ENCODE results near the gene LIG3. TPM values are rescaled to one million over a fixed set of nuclear protein-coding genes. Genes with fewer than 3 reads are reported as not detected.

LIG3 gene
- polyA plus RNA-seq, 1 of the 3 experiments (the other 2 are of a cell fraction) = 25.7 TPM

GRCh38 chr17:35052241-35052610 lies 71.9 kb downstream of the LIG3 start:
- Histone ChIP-seq H3K9me2 (no peaks in the 10 kb centered on the region), H3K36me3 (replicated peaks in 1 of 2; ENCODE audit: control insufficient read depth in 1 of 2, insufficient read depth in 2 of 2, low read length in 1 of 2) (no peaks in the 10 kb centered on the region), H3K9me3 (no peaks in the 10 kb centered on the region), H3K4me2 (peak overlapping the region; percentile 29; the same call in 1 of the 2 replicates), H3K4me1 (ENCODE audit: control insufficient read depth in 1 of 2, insufficient read depth in 2 of 2, low read depth in 1 of 2, low read length in 1 of 2) (peaks cover 0 to 5% of the 10 kb centered on the region in 2 experiments; a peak in 2 of 4 replicates), H3K9ac (no peak overlapping the region), H3F3A (replicated peaks; ENCODE audit: insufficient read depth) (peaks cover 9% of the 10 kb centered on the region), H3K27me3 (ENCODE audit: insufficient read depth) (no peaks in the 10 kb centered on the region), H3K27ac (ENCODE audit: low read depth in 2 of 2, low read length in 1 of 2) (peak overlapping the region in 1 of 2 experiments; percentile 28; a peak in 2 of 4 replicates), H4K20me1 (ENCODE audit: insufficient read depth) (0 out of 2 replicates have a peak, but pooled peaks cover 2% of the 10 kb centered on the region), H3K79me2 (ENCODE audit: insufficient read depth) (peaks cover 17% of the 10 kb centered on the region), H3K4me3 (ENCODE audit: low read depth in 2 of 2, low read length in 1 of 2) (no peak overlapping the region), H2AFZ (ENCODE audit: low read depth) (no peak overlapping the region)
- POLR2A ChIA-PET = no interaction called here
- no peak for TF ChIP-seq CHD2 (IDR thresholded peaks at IDR 0.05; ENCODE audit: low read length, partially characterized antibody)
- no peak for TF ChIP-seq ZBTB33 (IDR thresholded peaks at IDR 0.05; ENCODE audit: borderline replicate concordance, low read depth)
- TF ChIP-seq NRF1 (IDR thresholded peaks at IDR 0.05; ENCODE audit: low read depth, low read length) = no peak
- peak; percentile 2; the same call in 1 of the 2 replicates for TF ChIP-seq TCF12 (IDR thresholded peaks at IDR 0.05)
- no peak for TF ChIP-seq MAX (IDR thresholded peaks at IDR 0.05; ENCODE audit: low read depth)
- DNase-seq = no peak
- CTCF ChIA-PET = no interaction called here

GRCh38 chr17:35052780-35053179 lies 72.5 kb downstream of the LIG3 start:
- Histone ChIP-seq H3K4me1 (ENCODE audit: control insufficient read depth in 1 of 2, insufficient read depth in 2 of 2, low read depth in 1 of 2, low read length in 1 of 2) (peaks cover 0 to 3% of the 10 kb centered on the region in 2 experiments; a peak in 1 of 4 replicates), H3K9me2 (no peaks in the 10 kb centered on the region), H3K79me2 (ENCODE audit: insufficient read depth) (peaks cover 20% of the 10 kb centered on the region), H3K36me3 (replicated peaks in 1 of 2; ENCODE audit: control insufficient read depth in 1 of 2, insufficient read depth in 2 of 2, low read length in 1 of 2) (no peaks in the 10 kb centered on the region), H2AFZ (ENCODE audit: low read depth) (no peak overlapping the region), H3K4me2 (peak overlapping the region; percentile 29; the same call in 1 of the 2 replicates), H3K27me3 (ENCODE audit: insufficient read depth) (no peaks in the 10 kb centered on the region), H3K9ac (no peak overlapping the region), H3K4me3 (ENCODE audit: low read depth in 2 of 2, low read length in 1 of 2) (no peak overlapping the region), H3F3A (replicated peaks; ENCODE audit: insufficient read depth) (peaks cover 8% of the 10 kb centered on the region), H3K27ac (ENCODE audit: low read depth in 2 of 2, low read length in 1 of 2) (no peak overlapping the region; a peak in 1 of 4 replicates), H3K9me3 (no peaks in the 10 kb centered on the region), H4K20me1 (ENCODE audit: insufficient read depth) (no peaks in the 10 kb centered on the region)
- TF ChIP-seq IRF3 (IDR thresholded peaks at IDR 0.05; ENCODE audit: low read depth, low read length) (no peak), MAX (IDR thresholded peaks at IDR 0.05; ENCODE audit: low read depth) (no peak), NFIC (IDR thresholded peaks at IDR 0.05; ENCODE audit: borderline replicate concordance) (no peak; the same call in 1 of the 2 replicates), USF1 (IDR thresholded peaks at IDR 0.05; ENCODE audit: borderline replicate concordance, low read depth) (no peak), FOXM1 (IDR thresholded peaks at IDR 0.05; ENCODE audit: low read depth) (no peak), TAF1 (IDR thresholded peaks at IDR 0.05; ENCODE audit: borderline replicate concordance, low read depth, low read length) (no peak), MXI1 (IDR thresholded peaks at IDR 0.05; ENCODE audit: low read depth, low read length) (no peak), MEF2A (IDR thresholded peaks at IDR 0.05; ENCODE audit: borderline replicate concordance, low read depth) (no peak), YY1 (IDR thresholded peaks at IDR 0.05; ENCODE audit: low read depth) (no peak), USF2 (IDR thresholded peaks at IDR 0.05; ENCODE audit: borderline replicate concordance, low read depth, low read length) (no peak), SIN3A (IDR thresholded peaks at IDR 0.05; ENCODE audit: borderline replicate concordance, low read depth, low read length) (no peak), RAD21 (IDR thresholded peaks at IDR 0.05; ENCODE audit: low read length) (no peak)
- ChIA-PET CTCF (interaction anchor here (1.4 kb wide), 1 partner anchor 27 kb away, joined by 3 read pairs; no protein-coding TSS in a partner anchor), POLR2A (no interaction called here)
- DNase-seq = no peak

All from SK-N-SH (cell line).